Muscle of back (tissue), 13 donors: Measurements from ENCODE around the gene CATSPERB. TPM values are rescaled to one million over a fixed set of nuclear protein-coding genes. Genes with fewer than 3 reads are reported as not detected.
A peak's percentile ranks its signal among the peaks of the same experiment; 100 is the strongest.
"Not testable (repeated sequence)": the region's sequence is repeated elsewhere in the genome, so short reads cannot be mapped to it uniquely, and the experiment has no call there.

Experiments used
- DNase-seq, 3 donors: peaks; one replicate each; pipeline versions ENCODE4 v3.0.0 to v3.0.0-alpha.2; 2013
- long read RNA-seq, 9 donors: transcript quantifications; one replicate each; lab custom pipeline, GENCODE V29; 2026
- polyA plus RNA-seq, 10 donors: library from polyadenylated mRNA; unstranded; fragments of 120-200 nt; gene quantifications; one replicate each; pipeline ENCODE4 v1.2.1, GENCODE V29; 2013; ENCODE audit not compliant: insufficient read length in 10 of 10

CATSPERB gene, protein sequence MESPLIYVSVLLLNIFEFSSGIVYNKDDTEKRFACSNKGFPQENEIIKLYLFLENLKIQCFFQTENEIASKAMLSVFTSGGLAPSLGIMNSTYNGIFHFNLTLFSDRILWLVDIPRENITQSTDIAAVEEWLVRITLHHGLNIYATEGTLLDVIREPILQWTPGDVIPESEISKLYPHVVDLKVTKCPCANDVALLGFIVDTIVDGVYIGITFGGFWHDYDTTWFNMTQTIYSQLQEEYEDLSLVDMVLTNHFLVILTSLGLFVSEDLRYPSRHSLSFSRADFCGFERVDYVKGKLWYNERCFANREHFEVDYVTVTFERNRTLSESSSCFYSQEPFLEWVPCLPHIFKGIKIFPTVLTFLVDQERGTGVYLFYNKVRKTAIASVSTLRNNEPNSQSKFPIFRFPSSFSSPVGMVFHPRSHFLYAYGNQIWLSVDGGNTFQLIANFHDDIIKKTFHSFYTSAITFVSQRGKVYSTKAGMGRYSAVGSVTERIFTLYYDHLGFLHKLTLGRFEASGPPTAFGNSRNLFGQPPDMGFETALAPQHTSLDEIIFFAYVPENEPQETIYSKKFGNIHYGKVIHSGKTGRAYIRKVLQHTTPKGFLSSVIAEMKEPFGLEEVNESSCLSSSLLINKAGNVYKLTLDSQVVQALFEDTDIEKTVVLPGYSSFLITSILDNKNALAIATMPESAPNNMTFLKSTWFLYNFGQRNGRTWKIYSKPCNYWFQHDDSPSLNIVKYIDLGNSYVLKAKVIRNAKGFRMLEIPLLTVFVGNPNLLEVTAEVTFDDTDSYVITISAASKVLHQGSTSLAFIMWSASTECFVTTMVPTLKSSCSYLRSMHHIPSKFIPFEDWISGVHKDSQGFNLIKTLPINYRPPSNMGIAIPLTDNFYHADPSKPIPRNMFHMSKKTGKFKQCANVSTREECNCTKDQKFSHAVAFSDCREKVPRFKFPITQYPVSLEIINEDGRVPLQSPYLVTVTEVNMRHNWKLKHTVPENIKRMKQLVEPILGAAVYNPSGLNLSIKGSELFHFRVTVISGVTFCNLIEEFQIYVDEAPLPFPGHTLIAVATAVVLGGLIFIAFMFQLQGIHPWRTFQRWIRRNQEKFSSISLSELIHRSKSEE
- under 1 TPM; 0.05 to 0.94 (median 0.25) TPM for polyA plus RNA-seq
- long read RNA-seq, donor 1, result 0 reads
- long read RNA-seq, donor 2, result 0 reads
- long read RNA-seq, donor 3, result 0 reads
- long read RNA-seq, donor 4, result 0 reads
- long read RNA-seq, donor 5, result 0 reads
- long read RNA-seq, donor 6, result 0 reads
- long read RNA-seq, donor 7, result 0 reads
- long read RNA-seq, donor 8, result 0 reads
- long read RNA-seq, donor 9, result 0 reads

DNA sequence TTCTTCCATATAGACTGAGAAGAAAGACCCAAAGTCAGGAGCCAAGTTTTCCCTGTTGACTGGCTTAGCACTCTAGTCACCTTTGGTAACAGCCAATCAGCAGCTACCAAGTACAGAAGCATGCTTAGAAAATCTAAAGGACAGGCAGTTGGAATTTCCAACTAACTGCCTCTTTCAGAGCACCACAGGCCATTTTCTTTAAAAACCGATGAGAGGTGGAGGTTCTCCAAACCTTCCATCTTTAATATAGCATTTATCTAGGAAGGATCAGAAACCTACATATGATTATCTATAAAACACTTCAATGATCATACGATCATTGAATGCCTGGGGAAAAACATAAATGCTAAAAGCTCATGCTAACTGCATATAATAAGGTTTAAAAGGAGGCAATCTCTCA lies at the start of gene CATSPERB:
Gene CATSPERB (minus strand): TSS at position 101 of the 400 bp plus-strand sequence. CDS start 2,607 bp downstream, outside the sequence.
- DNase-seq, result no peak

DNA sequence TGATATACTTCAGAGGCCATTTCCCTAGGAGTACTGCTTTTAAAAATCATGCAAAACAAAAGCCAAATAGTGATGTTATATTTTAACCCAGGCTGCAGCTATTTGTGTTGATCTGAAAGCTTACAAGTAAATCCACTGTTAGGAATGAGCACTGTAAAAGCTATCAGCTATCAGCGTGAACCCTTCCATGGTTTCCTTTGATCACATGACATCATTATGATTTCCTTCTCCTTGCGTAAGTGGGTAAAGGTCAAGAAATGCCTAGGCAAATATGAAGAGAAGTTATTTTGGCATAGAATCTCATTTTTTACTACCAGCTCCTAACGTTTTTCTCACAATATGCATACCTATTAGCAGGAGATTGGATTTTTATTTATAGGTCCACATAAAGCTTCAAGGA lies 48.6 kb upstream of the CATSPERB start:
- DNase-seq, result no peak

DNA sequence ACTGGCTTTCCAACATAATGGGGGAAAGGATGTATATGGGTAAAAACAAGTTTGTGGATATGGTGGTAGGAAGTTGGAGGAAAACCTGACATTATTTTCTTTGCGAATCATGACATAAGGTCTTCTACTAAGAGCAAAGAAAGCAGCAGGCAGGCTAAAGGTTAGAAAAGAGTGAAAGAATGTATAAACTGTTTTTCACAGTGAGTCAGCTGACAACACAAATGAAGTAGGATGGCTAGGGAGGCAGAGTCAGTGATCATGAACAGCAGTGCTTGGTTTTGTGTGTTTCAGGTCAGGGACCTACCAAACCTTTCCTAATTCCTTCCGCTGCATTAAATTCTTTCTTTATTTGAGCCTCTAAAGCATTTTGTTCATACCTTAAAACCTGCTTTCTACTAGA lies 46.3 kb upstream of the CATSPERB start:
- no peak for DNase-seq

DNA sequence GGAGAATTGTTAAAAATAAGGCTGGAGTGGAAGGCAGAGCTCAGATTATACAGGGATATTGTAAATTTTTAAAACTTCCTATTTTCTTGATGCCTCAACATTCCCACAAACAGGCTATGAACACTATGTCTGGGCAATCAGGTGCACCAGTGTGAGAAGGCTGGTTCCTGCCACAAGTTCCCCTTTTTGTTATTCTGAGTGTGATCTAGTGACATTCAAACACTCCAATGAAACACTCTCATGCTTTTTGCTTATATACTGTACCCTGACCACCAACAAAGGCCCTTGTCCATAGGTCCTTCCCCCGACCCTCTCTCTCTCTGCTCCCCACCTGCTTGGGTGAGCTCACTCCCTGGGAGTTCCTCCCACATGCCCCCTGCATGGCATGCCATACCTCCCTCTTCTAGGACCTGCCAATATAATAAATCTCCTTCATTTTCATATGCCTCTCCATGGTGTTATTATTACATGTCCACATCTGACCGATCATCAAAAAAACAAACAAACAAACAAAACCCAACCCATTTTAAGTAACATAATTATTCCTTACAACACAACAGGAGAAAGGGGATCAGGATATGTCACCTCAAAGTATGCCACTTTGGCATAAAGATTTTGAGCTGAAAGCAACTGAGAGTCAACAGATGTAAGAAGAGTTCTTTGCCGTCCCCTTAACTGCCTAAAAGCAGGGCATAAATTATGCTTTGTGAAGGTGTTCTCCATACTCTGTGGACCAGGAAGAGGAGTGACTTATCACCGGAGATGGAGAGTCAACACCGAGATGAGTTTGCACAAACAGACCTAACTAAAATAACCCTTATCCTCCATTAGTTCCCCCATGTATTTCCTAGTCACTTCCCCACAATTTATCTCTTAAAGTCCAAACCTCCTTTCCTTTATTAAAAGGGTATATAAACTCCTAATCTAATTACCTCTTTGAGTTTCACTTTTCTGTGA lies 42.5 kb upstream of the CATSPERB start:
- no peak for DNase-seq

DNA sequence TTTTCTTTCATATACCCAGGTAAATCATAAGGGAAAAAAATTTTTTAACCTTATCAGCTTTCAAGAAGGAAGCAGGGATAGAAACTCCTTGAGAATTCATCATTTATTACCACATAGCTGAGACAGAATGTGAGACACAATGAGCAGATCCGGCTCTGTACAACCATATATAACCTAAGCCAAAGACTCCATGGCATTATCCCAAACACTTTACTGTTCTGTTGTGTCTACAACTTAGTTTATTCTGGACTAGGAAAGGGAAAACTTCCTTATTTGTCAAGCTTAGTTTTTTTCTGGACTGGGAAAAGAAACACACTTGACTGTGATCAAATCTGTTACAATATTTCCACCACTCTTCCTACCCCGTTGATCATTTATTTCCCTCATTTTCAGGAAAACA lies 38.3 kb upstream of the CATSPERB start:
- peak in 2 of 3 donors; percentile 1 to 11 for DNase-seq

DNA sequence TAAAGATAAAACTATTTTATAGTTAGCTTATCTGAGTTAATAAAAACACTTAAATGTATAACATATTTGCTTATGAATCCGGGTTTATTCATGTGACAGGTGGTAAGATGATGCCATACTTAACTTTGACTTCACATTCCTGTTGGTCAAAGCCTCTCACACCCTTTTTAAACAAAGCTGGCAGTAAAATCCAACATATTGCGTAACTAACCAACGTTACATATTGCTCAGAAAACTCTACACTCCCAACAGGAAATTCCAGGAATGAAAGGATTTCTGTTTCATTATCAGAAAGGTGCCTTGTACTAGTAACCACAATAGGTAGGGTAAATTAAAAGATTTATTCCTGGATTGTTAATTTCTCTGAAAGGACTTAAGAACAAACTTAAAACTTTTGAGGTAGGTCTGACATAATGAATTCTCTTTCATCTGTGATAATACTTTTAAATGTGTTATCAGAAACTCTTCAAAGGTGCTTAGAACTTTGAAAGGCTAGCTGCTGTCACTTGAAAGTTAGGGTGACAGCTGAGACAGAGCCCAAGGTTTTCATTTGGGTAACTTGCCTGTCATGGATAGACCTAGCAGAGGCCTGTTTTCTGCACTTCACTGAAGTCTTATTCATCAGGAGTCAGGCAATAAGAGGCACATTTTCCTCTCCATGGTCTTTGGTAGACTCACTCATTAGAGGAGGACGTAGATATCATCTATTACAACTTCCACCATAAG lies 23.8 kb upstream of the CATSPERB start:
- DNase-seq, result no peak

DNA sequence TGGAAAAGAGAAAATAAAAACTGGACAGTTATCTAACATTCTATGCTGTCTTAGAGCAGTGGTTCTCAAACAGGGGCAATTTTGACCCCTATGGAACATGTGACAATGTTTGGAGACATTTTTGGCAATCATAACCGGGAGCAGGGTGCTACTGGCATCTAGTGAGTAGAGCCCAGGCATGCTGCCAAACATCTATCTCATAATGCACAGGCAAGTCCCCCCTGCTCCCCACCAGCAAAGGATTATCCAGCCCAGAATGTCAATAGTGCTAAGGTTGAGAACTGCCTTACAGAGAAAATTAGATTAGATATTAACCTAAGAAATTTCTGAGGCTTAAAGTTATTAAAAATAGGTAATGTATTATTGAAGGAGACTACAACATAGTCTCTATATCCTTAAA lies 22.9 kb upstream of the CATSPERB start:
- no peak for DNase-seq

DNA sequence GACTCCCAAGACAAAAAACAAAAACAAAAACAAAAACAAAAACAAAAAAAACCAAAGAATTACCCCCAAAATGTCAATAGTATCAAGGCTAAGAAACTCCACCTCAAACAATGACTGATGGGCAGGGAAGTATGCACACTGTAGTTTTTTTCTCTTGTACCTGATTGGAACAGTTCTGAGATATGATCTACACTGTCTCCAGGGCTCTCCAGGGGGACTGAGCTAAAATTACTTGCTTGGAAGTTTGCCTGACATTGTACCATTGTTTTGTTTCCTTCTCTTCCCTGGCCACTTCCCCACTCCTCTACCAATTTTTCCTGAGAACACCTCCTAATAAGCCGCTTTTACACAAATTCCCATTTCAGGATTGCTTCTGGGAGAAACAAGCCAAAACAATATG lies 22.3 kb upstream of the CATSPERB start:
- DNase-seq, result no peak

DNA sequence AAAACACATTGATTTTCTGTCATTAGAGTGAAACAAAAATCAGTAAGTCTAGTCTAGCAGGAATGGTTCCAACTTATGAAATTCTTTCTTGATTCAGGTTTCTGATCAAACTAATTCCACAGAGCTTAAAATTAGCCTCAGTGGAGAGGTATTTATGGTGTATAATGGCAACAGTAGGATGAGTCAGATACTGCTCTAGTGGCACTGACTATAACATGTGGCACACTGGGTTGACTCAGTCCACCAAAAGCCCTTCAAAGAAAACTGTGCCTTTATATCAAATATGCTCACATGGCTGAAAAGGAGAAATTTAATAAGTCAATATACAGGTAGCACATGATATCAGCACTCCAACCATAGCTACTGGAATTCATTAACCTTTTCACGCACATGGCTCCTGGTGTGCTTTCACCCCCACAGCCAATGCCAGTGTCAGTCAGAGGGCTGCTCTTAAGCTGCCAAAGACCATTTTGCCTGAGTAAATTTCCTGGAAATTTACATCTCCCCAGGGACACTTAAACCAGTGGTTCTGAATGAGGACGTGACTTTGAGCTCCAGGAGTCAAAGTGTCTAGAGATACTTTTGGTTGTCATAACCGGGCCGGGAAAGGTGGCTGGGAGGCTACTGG lies 21.7 kb upstream of the CATSPERB start:
- DNase-seq, result no peak

DNA sequence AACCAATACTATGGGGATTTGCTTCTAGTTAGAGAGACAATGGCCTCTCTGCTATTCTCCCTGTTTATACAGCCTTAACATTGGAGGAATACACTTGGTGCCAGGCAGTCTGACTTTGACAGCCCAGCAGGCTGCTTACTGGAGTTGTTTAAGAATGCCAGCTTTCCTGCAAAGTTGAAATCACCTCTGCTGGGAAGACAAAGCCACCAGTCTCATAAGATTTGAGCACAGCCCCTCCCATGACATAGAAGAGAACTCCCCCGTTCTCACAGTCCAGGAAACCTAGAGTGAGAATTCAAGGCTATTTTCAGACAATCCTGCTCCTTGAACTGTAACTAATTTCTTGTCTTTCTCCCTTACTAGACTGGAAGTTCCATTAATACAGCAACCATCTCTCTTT lies 21.1 kb upstream of the CATSPERB start:
- no peak for DNase-seq

DNA sequence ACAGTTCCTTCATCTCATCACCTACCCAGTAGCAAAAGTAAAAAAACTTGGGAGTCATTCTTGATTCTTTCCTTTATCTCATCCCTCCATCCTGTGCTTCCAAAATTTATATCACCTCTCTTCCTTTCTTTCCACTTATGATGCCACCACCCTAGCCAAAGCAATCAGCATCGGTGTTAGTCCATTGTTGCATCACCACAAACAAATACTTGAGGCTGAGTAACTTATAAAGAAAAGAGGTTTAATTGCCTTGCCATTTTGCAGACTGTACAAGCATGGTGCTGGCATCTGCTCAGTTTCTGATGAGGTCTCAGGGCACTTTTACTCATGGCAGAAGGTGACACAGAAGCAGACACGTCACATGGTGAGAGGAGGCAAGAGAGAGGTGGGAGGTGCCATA lies 19.8 kb upstream of the CATSPERB start:
- no peak for DNase-seq

DNA sequence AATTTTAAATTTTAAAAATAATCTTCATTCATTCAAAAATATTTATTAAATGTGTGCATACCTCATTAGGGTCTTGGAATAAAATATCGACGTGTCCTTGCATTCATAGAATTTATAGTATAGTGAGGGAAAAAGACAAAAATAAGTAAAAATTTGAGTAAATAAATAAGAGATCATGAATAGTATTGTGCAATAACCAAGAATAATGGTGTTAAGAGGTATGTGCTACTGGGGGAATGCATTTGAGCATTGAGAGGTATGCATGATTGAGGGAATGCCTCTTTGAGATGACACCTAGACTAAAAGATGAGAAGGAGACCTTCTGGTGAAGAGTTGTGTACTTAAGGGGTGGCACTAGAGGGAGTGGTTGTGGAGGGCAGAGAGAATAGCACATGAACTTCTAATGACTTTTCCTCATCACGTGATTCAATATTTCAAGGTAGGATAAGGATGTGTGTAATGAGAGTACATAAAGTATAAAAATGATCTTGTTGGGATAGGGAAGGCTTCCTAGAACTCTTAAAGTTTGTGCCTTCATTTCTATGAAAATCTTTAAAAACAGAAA lies 18.8 kb upstream of the CATSPERB start:
- no peak for DNase-seq

DNA sequence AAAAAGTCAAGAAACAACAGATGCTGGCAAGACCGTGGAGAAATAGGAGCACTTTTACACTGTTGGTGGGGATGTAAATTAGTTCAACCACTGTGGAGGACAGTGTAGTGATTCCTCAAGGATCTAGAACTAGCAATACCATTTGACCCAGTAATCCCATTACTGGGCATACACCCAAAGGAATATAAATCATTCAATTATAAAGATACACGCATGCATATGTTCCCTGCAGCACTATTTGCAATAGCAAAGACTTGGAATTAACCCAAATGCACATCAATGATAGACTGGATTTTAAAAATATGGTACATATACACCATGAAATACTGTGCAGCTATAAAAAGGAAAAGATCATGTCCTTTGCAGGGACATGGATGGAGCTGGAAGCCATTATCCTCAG lies 18.0 kb upstream of the CATSPERB start:
- no peak for DNase-seq

DNA sequence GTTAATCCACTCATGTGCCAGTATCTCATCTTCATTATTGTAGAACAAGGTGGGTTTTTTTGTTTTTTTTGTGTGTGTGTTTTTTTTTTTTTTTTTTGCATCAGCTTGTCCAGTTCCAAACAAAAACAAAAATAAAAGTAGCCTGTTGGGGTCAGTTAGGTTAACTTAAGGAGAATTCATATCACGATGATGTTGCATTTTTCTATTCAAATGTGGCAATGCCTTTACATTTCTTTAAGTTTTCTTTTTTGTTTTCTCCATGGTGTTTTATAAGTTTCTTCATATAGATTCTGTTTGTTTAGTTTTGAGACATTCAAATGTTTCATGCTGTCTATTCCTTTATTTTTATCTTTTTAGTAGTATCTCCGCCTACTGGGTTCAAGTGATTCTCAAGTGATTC lies 16.2 kb upstream of the CATSPERB start:
- DNase-seq, result no peak

DNA sequence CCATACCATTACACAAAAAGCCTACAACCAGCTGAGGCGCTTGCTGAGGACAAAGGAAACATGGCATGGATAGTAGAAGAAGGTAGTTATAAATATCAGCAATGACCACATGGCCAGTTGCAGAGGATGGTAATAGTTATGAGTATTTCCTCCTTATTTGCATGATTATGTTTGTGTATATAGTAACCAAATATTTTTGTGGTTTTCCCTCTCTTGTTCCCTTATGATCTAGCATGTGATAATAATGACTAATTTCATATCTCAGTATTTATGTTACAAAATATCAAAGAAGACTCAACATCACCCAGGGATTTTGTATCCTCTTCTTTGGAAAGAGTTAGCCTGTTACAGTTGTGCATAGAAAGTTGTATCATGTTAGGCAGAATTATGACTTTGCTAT lies 13.5 kb upstream of the CATSPERB start:
- no peak for DNase-seq

DNA sequence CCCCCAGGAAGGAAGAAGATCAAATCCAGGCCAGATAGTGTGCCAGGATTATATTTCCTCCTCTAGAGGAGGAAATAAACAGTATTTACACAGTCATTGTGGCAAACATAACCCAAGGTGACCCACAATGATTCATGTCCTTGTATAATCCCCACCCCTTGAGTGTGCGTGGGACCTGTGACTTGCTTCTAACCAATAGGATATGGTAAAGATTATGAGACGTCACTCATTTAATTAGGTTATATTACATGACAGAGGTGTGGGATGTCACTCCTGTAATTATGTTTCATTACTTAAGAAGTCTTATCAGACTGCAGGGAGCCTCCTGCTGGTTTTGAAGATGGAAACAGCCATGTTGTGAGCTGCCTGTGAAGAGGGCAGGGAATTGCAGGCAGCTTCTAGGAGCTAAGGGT lies 12.2 kb upstream of the CATSPERB start:
- no peak for DNase-seq

DNA sequence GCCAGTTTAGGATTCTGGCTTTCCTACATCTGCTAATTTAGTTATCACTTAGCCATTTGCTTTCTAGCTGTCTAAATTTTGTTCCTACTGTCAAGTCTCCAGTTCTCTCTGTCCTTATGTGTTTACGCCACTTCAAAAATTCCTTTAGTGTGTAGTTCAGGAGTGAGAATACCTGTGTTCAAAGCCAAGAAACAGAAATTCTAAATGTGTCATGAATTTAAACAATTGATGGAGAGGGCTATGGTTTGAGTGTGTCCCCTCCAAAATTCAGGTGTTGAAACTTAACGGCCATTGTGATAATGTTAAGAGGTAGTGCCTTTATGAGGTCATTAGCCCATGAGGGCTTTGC lies 11.4 kb upstream of the CATSPERB start:
- DNase-seq, result no peak

DNA sequence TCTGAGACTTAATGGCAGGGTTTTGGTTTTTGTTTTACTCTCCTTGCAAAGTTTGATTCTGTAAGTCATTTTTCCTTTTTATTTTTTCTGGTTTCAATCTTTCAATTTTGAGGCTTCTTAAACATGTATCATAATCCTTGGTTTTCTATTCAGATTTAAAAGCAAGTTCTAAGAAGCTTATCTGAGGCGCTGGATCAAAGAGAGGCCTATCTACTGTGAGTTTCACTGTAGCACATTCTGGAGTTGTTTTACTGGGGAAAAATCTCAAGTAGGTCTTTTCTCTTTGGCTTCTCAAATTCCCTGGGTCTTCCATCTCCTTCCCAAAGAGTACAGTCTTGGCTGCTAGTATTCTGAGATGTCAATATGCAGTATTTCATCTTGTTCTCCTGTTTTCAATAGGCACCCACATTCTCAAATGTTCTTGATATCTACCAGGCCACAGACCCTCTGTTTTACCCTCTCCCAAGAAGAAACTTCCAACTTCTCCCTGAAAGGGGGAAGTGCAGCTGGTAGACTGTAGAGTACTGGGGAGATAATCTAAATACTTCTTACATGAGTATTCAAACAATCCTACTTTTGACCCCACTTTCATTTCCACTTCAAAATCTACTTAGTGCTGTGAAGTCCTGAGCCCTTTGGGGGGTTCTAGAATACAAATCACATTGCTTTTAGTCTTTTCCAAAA lies 10.9 kb upstream of the CATSPERB start:
- no peak for DNase-seq

DNA sequence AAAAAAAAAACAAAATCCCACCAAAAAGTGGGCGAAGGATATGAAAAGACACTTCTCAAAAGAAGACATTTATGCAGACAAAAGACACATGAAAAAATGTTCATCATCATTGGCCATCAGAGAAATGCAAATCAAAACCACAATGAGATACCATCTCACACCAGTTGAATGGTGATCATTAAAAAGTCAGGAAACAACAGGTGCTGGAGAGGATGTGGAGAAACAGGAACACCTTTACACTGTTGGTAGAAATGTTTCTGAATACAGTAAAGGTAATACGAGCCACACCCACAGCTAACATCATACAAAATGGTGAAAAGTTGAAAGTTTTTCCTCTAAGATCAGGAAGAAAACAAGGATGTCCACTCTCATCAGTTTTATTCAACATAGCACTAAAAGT lies 8.0 kb upstream of the CATSPERB start:
- DNase-seq, result not testable (repeated sequence)
